Neural cell (in vitro differentiated cells): ENCODE measurements around the gene SIL1. TPM values are rescaled to one million over a fixed set of nuclear protein-coding genes. Genes with fewer than 3 reads are reported as not detected.

Experiments
- H2AFZ ChIP-seq: fragments of 200-600, 300-800 bp; sonication (generic), shearing (Covaris generic); 2 replicates; pipeline ENCODE4 v1.6.0; 2014; ENCODE audit warnings: low read depth, mild to moderate bottlenecking, antibody characterized with exemption, low read length, moderate library complexity
- H3F3A ChIP-seq: fragments of 200-600 bp; shearing (Covaris generic); 2 replicates; pipeline ENCODE4 v1.6.1; 2016; ENCODE audit warnings: mild to moderate bottlenecking, moderate library complexity, mixed read lengths, antibody characterized with exemption, low read length; ENCODE audit not compliant: insufficient read depth, poor library complexity, severe bottlenecking
- H3K27ac ChIP-seq: fragments of 200-600, 300-800 bp; sonication (generic), shearing (Covaris generic); 2 replicates; pipeline ENCODE4 v1.5.1; 2014; ENCODE audit warnings: mild to moderate bottlenecking, low read length, moderate library complexity
- H3K27me3 ChIP-seq: fragments of 300-800, 200-600 bp; sonication (generic), shearing (Covaris generic); 2 replicates; pipeline ENCODE4 v1.6.0; 2014; ENCODE audit warnings: mild to moderate bottlenecking, low read depth, low read length, moderate library complexity; ENCODE audit not compliant: insufficient read depth
- H3K36me3 ChIP-seq: fragments of 300-800, 200-600 bp; sonication (generic), shearing (Covaris generic); 2 replicates; pipeline ENCODE4 v1.5.1; 2014; ENCODE audit warnings: mild to moderate bottlenecking, antibody characterized with exemption, low read length, moderate library complexity; ENCODE audit not compliant: insufficient read depth
- H3K4me2 ChIP-seq: fragments of 300-800, 200-600 bp; sonication (generic), shearing (Covaris generic); 2 replicates; pipeline ENCODE4 v1.6.0; 2014; ENCODE audit warnings: mild to moderate bottlenecking, low read length
- H3K4me3 ChIP-seq: fragments of 300-800, 200-600 bp; sonication (generic), shearing (Covaris generic); 2 replicates; pipeline ENCODE4 v1.5.1; 2014; ENCODE audit warnings: mild to moderate bottlenecking, low read length, moderate library complexity
- H3K79me2 ChIP-seq: fragments of 200-600 bp; shearing (Covaris generic); replicated peaks from 2 replicates; pipeline ENCODE4 v1.6.0; 2014; ENCODE audit warnings: mild to moderate bottlenecking, low read length, moderate library complexity; ENCODE audit not compliant: insufficient read depth
- H3K9ac ChIP-seq: fragments of 300-800, 200-600 bp; sonication (generic), shearing (Covaris generic); 2 replicates; pipeline ENCODE4 v1.6.1; 2016; ENCODE audit warnings: mild to moderate bottlenecking, low read length, mixed read lengths
- H3K9me2 ChIP-seq: fragments of 200-600 bp; shearing (Covaris generic); 2 replicates; pipeline ENCODE4 v1.6.1; 2016; ENCODE audit warnings: mild to moderate bottlenecking, low read length, mixed read lengths; ENCODE audit not compliant: insufficient read depth
- H3K9me3 ChIP-seq: fragments of 200-600, 300-800 bp; sonication (generic), shearing (Covaris generic); 2 replicates; pipeline ENCODE4 v1.6.1; 2016; ENCODE audit warnings: mild to moderate bottlenecking, mixed run types, low read length, moderate library complexity, mixed read lengths
- H4K20me1 ChIP-seq: fragments of 200-600 bp; shearing (Covaris generic); 2 replicates; pipeline ENCODE4 v1.6.1; 2016; ENCODE audit warnings: mild to moderate bottlenecking, mixed run types; ENCODE audit not compliant: insufficient read depth
- CTCF ChIP-seq: fragments of 450-650 bp; IDR thresholded peaks from 2 replicates; pipeline ENCODE4 v1.5.1; 2014; ENCODE audit warnings: antibody characterized with exemption, mild to moderate bottlenecking, moderate library complexity; ENCODE audit not compliant: poor library complexity, severe bottlenecking
- EP300 ChIP-seq: fragments of 450-650 bp; conservative IDR thresholded peaks from 2 replicates; pipeline ENCODE4 v1.6.1; 2014; ENCODE audit warnings: antibody characterized with exemption, mild to moderate bottlenecking, moderate library complexity; ENCODE audit not compliant: poor library complexity, severe bottlenecking
- EZH2 ChIP-seq: fragments of 200-600, 300-800 bp; shearing (Covaris generic), sonication (generic); IDR thresholded peaks from 2 replicates; pipeline ENCODE4 v1.6.1; 2014; ENCODE audit warnings: antibody characterized with exemption, low read length, borderline replicate concordance, mild to moderate bottlenecking; ENCODE audit not compliant: insufficient read depth, poor library complexity, severe bottlenecking
- MXI1 ChIP-seq: fragments of 450-650 bp; conservative IDR thresholded peaks from 2 replicates; pipeline ENCODE4 v1.6.1; 2014; ENCODE audit warnings: antibody characterized with exemption, mild to moderate bottlenecking; ENCODE audit not compliant: poor library complexity, severe bottlenecking
- POLR2AphosphoS5 ChIP-seq: IDR thresholded peaks from 2 replicates; pipeline ENCODE4 v1.6.1; 2012
- RAD21 ChIP-seq: fragments of 450-650 bp; conservative IDR thresholded peaks from 2 replicates; pipeline ENCODE4 v1.6.1; 2014; ENCODE audit warnings: antibody characterized with exemption, mild to moderate bottlenecking, moderate library complexity
- REST ChIP-seq: IDR thresholded peaks from 2 replicates; pipeline ENCODE4 v1.6.1; 2012; ENCODE audit warnings: borderline replicate concordance
- SMC3 ChIP-seq: fragments of 450-650 bp; conservative IDR thresholded peaks from 2 replicates; pipeline ENCODE4 v1.6.1; 2014; ENCODE audit warnings: antibody characterized with exemption, mild to moderate bottlenecking, moderate library complexity; ENCODE audit not compliant: poor library complexity
- TAF1 ChIP-seq: IDR thresholded peaks from 2 replicates; pipeline ENCODE4 v1.6.1; 2012; ENCODE audit warnings: low read depth
- polyA plus RNA-seq: library from polyadenylated mRNA; depleted of rRNA; stranded (reverse); fragments of >200 nt; gene quantifications from 2 replicates; pipeline ENCODE4 v1.2.3, GENCODE V29; 2014

The SIL1 gene
- polyA plus RNA-seq, 1 donor from 2014 or later = 4.7 TPM

GRCh38 chr5:138949988-138950387 lies 248.2 kb downstream of the SIL1 start:
- no peaks in the 10 kb centered on the region for H3K9me2 ChIP-seq
- H4K20me1 ChIP-seq = no peaks in the 10 kb centered on the region
- H3F3A ChIP-seq = no peaks in the 10 kb centered on the region
- H3K9me3 ChIP-seq = no peaks in the 10 kb centered on the region
- TF ChIP-seq RAD21 = no peak
- no peak for TF ChIP-seq REST
- no peak for TF ChIP-seq TAF1
- no peak for TF ChIP-seq SMC3
- no peak for TF ChIP-seq EZH2
- TF ChIP-seq MXI1 = no peak
- no peak for TF ChIP-seq EP300
- no peak for TF ChIP-seq CTCF
- no peak for TF ChIP-seq POLR2AphosphoS5
- no peak overlapping the region for H2AFZ ChIP-seq
- H3K4me3 ChIP-seq = no peak overlapping the region
- H3K27me3 ChIP-seq = no peaks in the 10 kb centered on the region
- no peaks in the 10 kb centered on the region for H3K79me2 ChIP-seq
- no peak overlapping the region for H3K4me2 ChIP-seq
- no peak overlapping the region for H3K27ac ChIP-seq
- no peaks in the 10 kb centered on the region for H3K36me3 ChIP-seq
- H3K9ac ChIP-seq = no peak overlapping the region

- Histone ChIP-seq H3K36me3 (no peaks in the 10 kb centered on the region), H4K20me1 (no peaks in the 10 kb centered on the region), H3K4me2 (no peak overlapping the region), H3K27me3 (no peaks in the 10 kb centered on the region), H3K9me3 (no peaks in the 10 kb centered on the region), H3K27ac (no peak overlapping the region), H3F3A (no peaks in the 10 kb centered on the region), H3K4me3 (no peak overlapping the region), H2AFZ (no peak overlapping the region), H3K9me2 (no peaks in the 10 kb centered on the region), H3K9ac (no peak overlapping the region), H3K79me2 (no peaks in the 10 kb centered on the region)
- no peak for TF ChIP-seq EZH2
- TF ChIP-seq EP300 = no peak
- TF ChIP-seq RAD21 = no peak
- no peak for TF ChIP-seq MXI1
- TF ChIP-seq TAF1 = no peak
- no peak for TF ChIP-seq SMC3
- no peak for TF ChIP-seq CTCF
- TF ChIP-seq REST = no peak
- TF ChIP-seq POLR2AphosphoS5 = no peak
Observed at GRCh38 chr5:138949223-138949574, 249.0 kb downstream of the SIL1 start.
